ENCODE measurements around the gene FAM110A. TPM values are rescaled to one million over a fixed set of nuclear protein-coding genes. Genes with fewer than 3 reads are reported as not detected.

The FAM110A gene
- total and polyA plus RNA-seq, 4 experiments from 2014 or later, result 8.1 to 21.7 (median 17.6) TPM

DNA sequence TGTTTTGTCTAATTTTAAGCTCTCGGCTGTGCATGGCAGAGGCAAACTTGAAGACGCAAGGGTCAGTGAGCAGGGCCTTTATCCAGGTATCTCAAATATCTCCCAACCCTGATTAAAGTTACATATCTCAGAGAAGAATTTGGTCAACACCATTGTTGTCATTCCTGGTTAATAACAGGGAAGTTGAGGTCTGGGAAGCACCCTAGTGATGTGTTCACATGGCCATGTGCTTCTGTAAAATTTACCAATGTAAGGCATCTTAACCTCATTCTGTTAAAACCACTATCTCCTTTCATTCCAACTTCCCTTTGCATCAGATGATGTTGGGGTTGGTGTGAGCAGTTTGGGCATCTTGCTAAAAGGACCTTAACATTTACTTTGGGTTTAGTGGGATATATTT is 4.0 kb upstream of the FAM110A start:
- H3K4me1 Mint-ChIP-seq, result peaks cover 6 to 14% (median 9%) of the 10 kb centered on the region in 4 donors
- no peak overlapping the region for H3K4me3 Mint-ChIP-seq
- no peaks in the 10 kb centered on the region for H3K27me3 Mint-ChIP-seq
- Histone ChIP-seq H3K27ac (ENCODE audit: low read depth, low read length) (no peak overlapping the region), H3K9me3 (ENCODE audit: control insufficient read depth in 1 of 2, low read length in 2 of 2) (no peaks in the 10 kb centered on the region), H3K4me1 (ENCODE audit: insufficient read depth, low read length) (peaks cover 4% of the 10 kb centered on the region), H3K36me3 (ENCODE audit: insufficient read depth, low read length) (no peaks in the 10 kb centered on the region), H3K27me3 (ENCODE audit: insufficient read depth, low read length) (no peaks in the 10 kb centered on the region), H3K4me3 (ENCODE audit: low read length in 2 of 2) (no peak overlapping the region)
- POLR2A ChIA-PET (ENCODE audit: partially characterized antibody), result no interaction called here
- no peak for DNase-seq
- no peak overlapping the region for H3K27ac Mint-ChIP-seq
- no peaks in the 10 kb centered on the region for H3K9me3 Mint-ChIP-seq
- intact Hi-C loops (cut with micrococcal nuclease), result no loop called here
- CTCF ChIA-PET (ENCODE audit: partially characterized antibody), result interaction anchor here (1.3 kb wide), 1 partner anchor 128 kb away, joined by 4 read pairs; no protein-coding TSS in a partner anchor
- H3K36me3 Mint-ChIP-seq, result peaks cover 0 to 2% of the 10 kb centered on the region in 2 donors

DNA sequence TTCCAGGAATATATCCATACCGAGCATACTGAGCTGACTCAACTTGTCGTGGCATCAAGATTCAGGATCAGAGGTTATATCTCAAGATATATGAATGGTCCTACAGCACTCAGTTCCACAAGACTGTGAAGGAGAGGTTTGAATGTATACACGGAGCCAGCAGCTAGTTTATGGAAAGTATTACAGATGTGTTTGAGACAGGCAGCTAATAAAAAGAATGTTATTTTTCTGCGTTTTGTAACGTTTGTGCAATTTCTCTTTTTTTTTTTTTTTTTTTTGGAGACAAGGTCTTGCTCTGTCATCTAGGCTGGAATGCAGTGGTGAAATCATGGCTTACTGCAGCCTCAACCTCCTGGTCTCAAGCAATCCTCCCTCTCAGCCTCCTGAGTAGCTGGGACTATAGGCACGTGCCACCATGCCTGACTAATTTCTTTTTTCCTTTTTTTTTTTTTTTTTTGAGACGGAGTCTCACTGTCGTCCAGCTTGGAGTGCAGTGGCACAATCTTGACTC is 3.4 kb upstream of the FAM110A start:
- intact Hi-C loops (cut with micrococcal nuclease), result loop anchor here (5.0 kb wide), 1 partner anchor 288 kb away; the partner anchor contains the start of gene CSNK2A1
- POLR2A ChIA-PET (ENCODE audit: partially characterized antibody), result no interaction called here

DNA sequence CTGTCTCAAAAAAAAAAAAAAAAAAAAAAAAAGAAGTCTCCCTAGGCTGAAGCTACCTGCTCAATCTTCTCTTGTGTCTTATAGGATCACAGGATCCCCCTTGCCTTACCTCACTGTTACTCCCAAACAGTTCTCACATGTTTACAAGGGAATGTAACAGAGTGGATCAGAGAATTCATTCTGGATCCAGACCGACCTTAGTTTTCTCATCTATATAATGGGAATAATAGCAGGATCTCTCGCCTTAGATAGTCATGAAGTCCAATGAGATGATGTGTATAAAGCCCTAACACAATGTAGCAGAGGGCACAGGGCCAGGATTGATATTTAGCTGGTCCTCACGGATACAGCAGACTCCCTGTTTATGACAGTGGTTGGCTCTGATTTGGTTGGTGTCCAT is 2.3 kb upstream of the FAM110A start:
- no peaks in the 10 kb centered on the region for H3K9me3 ChIP-seq (ENCODE audit: control insufficient read depth in 1 of 2, low read length in 2 of 2)
- H3K4me3 Mint-ChIP-seq, result no peak overlapping the region
- peaks cover 0 to 2% of the 10 kb centered on the region in 2 donors for H3K36me3 Mint-ChIP-seq
- ChIA-PET CTCF (ENCODE audit: partially characterized antibody) (interaction anchor here (2.4 kb wide), 1 partner anchor 125 kb away, joined by 15 read pairs; no protein-coding TSS in a partner anchor), POLR2A (ENCODE audit: partially characterized antibody) (interaction anchor here (4.9 kb wide), 1 partner anchor 15 kb away, joined by 130 read pairs; no protein-coding TSS in a partner anchor)
- H3K4me1 ChIP-seq (ENCODE audit: insufficient read depth, low read length), result peaks cover 21% of the 10 kb centered on the region
- no peak overlapping the region for H3K27ac ChIP-seq (ENCODE audit: low read depth, low read length)
- H3K4me3 ChIP-seq (ENCODE audit: low read length in 2 of 2), result no peak overlapping the region
- intact Hi-C loops (cut with micrococcal nuclease), result loop anchor here (5.0 kb wide), 1 partner anchor 289 kb away; the partner anchor contains the start of gene CSNK2A1
- no peaks in the 10 kb centered on the region for H3K9me3 Mint-ChIP-seq
- H3K36me3 ChIP-seq (ENCODE audit: insufficient read depth, low read length), result no peaks in the 10 kb centered on the region
- H3K27ac Mint-ChIP-seq, result no peak overlapping the region
- H3K27me3 Mint-ChIP-seq, result no peaks in the 10 kb centered on the region
- H3K4me1 Mint-ChIP-seq, result peaks cover 17 to 31% (median 22%) of the 10 kb centered on the region in 4 donors
- no peak for DNase-seq
- H3K27me3 ChIP-seq (ENCODE audit: insufficient read depth, low read length), result no peaks in the 10 kb centered on the region

More for the DNA sequence above, 3.4 kb upstream of the FAM110A start:
- Histone ChIP-seq H3K27ac (ENCODE audit: low read depth, low read length) (no peak overlapping the region), H3K4me3 (ENCODE audit: low read length in 2 of 2) (no peak overlapping the region), H3K27me3 (ENCODE audit: insufficient read depth, low read length) (no peaks in the 10 kb centered on the region), H3K4me1 (ENCODE audit: insufficient read depth, low read length) (peaks cover 10% of the 10 kb centered on the region), H3K9me3 (ENCODE audit: control insufficient read depth in 1 of 2, low read length in 2 of 2) (no peaks in the 10 kb centered on the region), H3K36me3 (ENCODE audit: insufficient read depth, low read length) (no peaks in the 10 kb centered on the region)
- Mint-ChIP-seq H3K27me3 (no peaks in the 10 kb centered on the region), H3K4me1 (peaks cover 9 to 19% (median 13%) of the 10 kb centered on the region in 4 donors), H3K4me3 (peak overlapping the region in 1 of 8 donors; percentile 4), H3K9me3 (no peaks in the 10 kb centered on the region), H3K27ac (no peak overlapping the region), H3K36me3 (peaks cover 0 to 2% of the 10 kb centered on the region in 2 donors)
- no peak for DNase-seq
- CTCF ChIA-PET (ENCODE audit: partially characterized antibody), result interaction anchor here (1.3 kb wide), 1 partner anchor 127 kb away, joined by 4 read pairs; no protein-coding TSS in a partner anchor

DNA sequence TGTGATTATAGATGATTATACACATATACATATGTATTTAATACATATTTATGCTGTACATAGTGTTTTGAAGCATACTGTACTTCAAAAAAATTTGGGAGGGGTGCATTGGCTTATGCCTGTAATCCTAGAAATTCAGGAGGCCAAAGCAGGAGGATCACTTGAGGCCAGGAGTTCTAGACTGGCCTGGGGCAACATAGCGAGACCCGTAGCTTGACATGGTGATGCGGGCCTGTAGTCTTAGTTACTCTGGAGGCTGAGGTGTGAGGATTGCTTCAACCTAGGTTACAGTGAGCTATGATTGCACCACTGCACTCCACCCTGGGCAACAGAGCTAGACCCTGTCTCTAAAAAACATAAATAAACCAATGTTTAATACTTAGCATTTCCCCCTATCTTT is 1.6 kb upstream of the FAM110A start:
- intact Hi-C loops (cut with micrococcal nuclease), result loop anchor here (5.0 kb wide), 1 partner anchor 290 kb away; the partner anchor contains the start of gene CSNK2A1
- Mint-ChIP-seq H3K9me3 (no peaks in the 10 kb centered on the region), H3K4me1 (peaks cover 22 to 38% (median 28%) of the 10 kb centered on the region in 4 donors), H3K4me3 (no peak overlapping the region), H3K27me3 (no peaks in the 10 kb centered on the region), H3K36me3 (peaks cover 0 to 2% of the 10 kb centered on the region in 2 donors), H3K27ac (peak overlapping the region in 1 of 7 donors; percentile 21)
- H3K9me3 ChIP-seq (ENCODE audit: control insufficient read depth in 1 of 2, low read length in 2 of 2), result no peaks in the 10 kb centered on the region
- no peaks in the 10 kb centered on the region for H3K27me3 ChIP-seq (ENCODE audit: insufficient read depth, low read length)
- POLR2A ChIA-PET (ENCODE audit: partially characterized antibody), result interaction anchor here (4.9 kb wide), 1 partner anchor 14 kb away, joined by 130 read pairs; no protein-coding TSS in a partner anchor
- CTCF ChIA-PET (ENCODE audit: partially characterized antibody), result interaction anchor here (1.8 to 2.9 kb wide), 4 partner anchors 12 to 124 kb away, joined by 4 to 20 read pairs (median 16); no protein-coding TSS in a partner anchor
- no peak overlapping the region for H3K27ac ChIP-seq (ENCODE audit: low read depth, low read length)
- peak in 1 of 5 donors; percentile 8 for DNase-seq
- H3K36me3 ChIP-seq (ENCODE audit: insufficient read depth, low read length), result no peaks in the 10 kb centered on the region
- H3K4me3 ChIP-seq (ENCODE audit: low read length in 2 of 2), result no peak overlapping the region
- H3K4me1 ChIP-seq (ENCODE audit: insufficient read depth, low read length), result peaks cover 27% of the 10 kb centered on the region

DNA sequence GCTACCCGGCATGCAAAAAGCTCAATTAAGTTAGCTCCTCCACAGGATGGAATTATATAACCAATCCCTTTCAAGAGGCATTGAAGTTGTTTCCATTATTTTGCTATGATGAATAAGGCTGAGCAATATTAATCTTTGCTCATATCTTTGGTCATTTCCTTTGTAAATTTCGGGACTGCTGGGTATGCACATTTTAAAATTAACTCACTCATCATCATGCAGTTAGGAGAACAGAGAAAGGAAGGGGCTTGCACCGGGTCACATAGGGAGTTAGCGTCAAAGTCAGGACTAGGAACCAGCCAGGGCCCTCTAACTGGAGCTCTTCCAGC is 430 bp upstream of the FAM110A start:
- Mint-ChIP-seq H3K27ac (peak overlapping the region; percentile 73 to 96 (median 95)), H3K4me1 (peaks cover 27 to 48% (median 34%) of the 10 kb centered on the region in 4 donors), H3K36me3 (peaks cover 0 to 6% of the 10 kb centered on the region in 2 donors), H3K4me3 (peak overlapping the region; percentile 85 to 96 (median 91)), H3K9me3 (no peaks in the 10 kb centered on the region), H3K27me3 (no peaks in the 10 kb centered on the region)
- no peak for DNase-seq
- intact Hi-C loops (cut with micrococcal nuclease), result loop anchor here (1.0 to 5.0 kb wide), 3 partner anchors 11 to 291 kb away; partner anchors contain the start of genes CSNK2A1 and PSMF1
- ChIA-PET POLR2A (ENCODE audit: partially characterized antibody) (interaction anchor here (0.9 to 4.9 kb wide), 3 partner anchors 13 to 290 kb away, joined by 4 to 130 read pairs (median 5); partner anchors contain the start of gene CSNK2A1), CTCF (ENCODE audit: partially characterized antibody) (interaction anchor here (0.6 to 2.9 kb wide), 12 partner anchors 8 to 1270 kb away, joined by 3 to 20 read pairs (median 6); partner anchors contain the start of gene NSFL1C)
- no peaks in the 10 kb centered on the region for H3K36me3 ChIP-seq (ENCODE audit: insufficient read depth, low read length)
- H3K4me1 ChIP-seq (ENCODE audit: insufficient read depth, low read length), result peaks cover 39% of the 10 kb centered on the region
- no peaks in the 10 kb centered on the region for H3K9me3 ChIP-seq (ENCODE audit: control insufficient read depth in 1 of 2, low read length in 2 of 2)
- H3K27me3 ChIP-seq (ENCODE audit: insufficient read depth, low read length), result no peaks in the 10 kb centered on the region
- peak overlapping the region; percentile 96 for H3K27ac ChIP-seq (ENCODE audit: low read depth, low read length)
- peak overlapping the region in 1 of 2 donors; percentile 83 for H3K4me3 ChIP-seq (ENCODE audit: low read length in 2 of 2)

DNA sequence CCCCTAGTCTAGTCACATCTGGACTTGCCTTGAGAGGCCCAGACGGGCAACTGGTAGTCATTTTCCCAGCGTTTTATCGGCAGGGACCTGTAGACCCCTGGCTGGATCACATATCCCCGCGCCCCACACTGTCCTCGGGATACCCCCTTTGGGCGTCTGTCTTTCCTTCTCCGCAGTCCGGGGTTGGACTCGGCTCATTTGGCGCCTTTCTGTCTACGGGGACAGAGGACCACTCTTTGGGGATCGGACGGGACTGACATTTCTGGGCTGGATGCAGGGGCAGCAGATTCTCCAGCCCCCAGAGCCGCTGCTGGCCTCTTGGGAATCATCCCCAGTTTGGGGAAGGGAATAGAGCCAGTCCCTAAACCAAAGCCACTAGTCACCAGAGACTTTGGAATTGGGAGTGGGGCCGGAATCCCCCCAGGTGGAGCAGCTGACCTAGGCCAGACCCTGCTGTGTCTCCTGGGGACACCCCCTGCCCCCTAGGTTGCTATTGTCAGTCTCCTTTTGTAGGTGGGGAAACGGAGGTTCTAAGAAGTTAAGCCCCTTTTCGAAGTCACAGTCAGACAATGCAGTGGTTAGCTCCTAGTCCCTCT is 734 bp downstream of the FAM110A start:
- Histone ChIP-seq H3K4me1 (ENCODE audit: insufficient read depth, low read length) (peaks cover 39% of the 10 kb centered on the region), H3K36me3 (ENCODE audit: insufficient read depth, low read length) (no peaks in the 10 kb centered on the region), H3K9me3 (ENCODE audit: control insufficient read depth in 1 of 2, low read length in 2 of 2) (no peaks in the 10 kb centered on the region), H3K27me3 (ENCODE audit: insufficient read depth, low read length) (no peaks in the 10 kb centered on the region), H3K4me3 (ENCODE audit: low read length in 2 of 2) (peak overlapping the region; percentile 81 to 83), H3K27ac (ENCODE audit: low read depth, low read length) (peak overlapping the region; percentile 96)
- H3K27ac Mint-ChIP-seq, result peak overlapping the region; percentile 82 to 96 (median 94)
- ChIA-PET POLR2A (ENCODE audit: partially characterized antibody) (interaction anchor here (1.1 to 4.9 kb wide), 3 partner anchors 8 to 558 kb away, joined by 3 to 130 read pairs (median 3); partner anchors contain the start of gene FKBP1A), CTCF (ENCODE audit: partially characterized antibody) (interaction anchor here (1.3 to 2.9 kb wide), 6 partner anchors 9 to 275 kb away, joined by 3 to 20 read pairs (median 12); no protein-coding TSS in a partner anchor)
- H3K27me3 Mint-ChIP-seq, result no peaks in the 10 kb centered on the region
- H3K9me3 Mint-ChIP-seq, result no peaks in the 10 kb centered on the region
- peak in 1 of 5 donors; percentile 22 for DNase-seq
- peaks cover 4 to 8% of the 10 kb centered on the region in 2 donors for H3K36me3 Mint-ChIP-seq
- intact Hi-C loops (cut with micrococcal nuclease), result loop anchor here (5.0 kb wide), 1 partner anchor 292 kb away; the partner anchor contains the start of gene CSNK2A1
- peaks cover 31 to 58% (median 41%) of the 10 kb centered on the region in 4 donors for H3K4me1 Mint-ChIP-seq
- peak overlapping the region; percentile 85 to 96 (median 91) for H3K4me3 Mint-ChIP-seq

All from CD4-positive, alpha-beta memory T cell (primary cell).